Measurements from ENCODE around the gene TBX21. TPM values are rescaled to one million over a fixed set of nuclear protein-coding genes. Genes with fewer than 3 reads are reported as not detected.

Gene TBX21
- total RNA-seq, 2 experiments from 2014 or later, result 73.4 to 76.8 TPM

DNA sequence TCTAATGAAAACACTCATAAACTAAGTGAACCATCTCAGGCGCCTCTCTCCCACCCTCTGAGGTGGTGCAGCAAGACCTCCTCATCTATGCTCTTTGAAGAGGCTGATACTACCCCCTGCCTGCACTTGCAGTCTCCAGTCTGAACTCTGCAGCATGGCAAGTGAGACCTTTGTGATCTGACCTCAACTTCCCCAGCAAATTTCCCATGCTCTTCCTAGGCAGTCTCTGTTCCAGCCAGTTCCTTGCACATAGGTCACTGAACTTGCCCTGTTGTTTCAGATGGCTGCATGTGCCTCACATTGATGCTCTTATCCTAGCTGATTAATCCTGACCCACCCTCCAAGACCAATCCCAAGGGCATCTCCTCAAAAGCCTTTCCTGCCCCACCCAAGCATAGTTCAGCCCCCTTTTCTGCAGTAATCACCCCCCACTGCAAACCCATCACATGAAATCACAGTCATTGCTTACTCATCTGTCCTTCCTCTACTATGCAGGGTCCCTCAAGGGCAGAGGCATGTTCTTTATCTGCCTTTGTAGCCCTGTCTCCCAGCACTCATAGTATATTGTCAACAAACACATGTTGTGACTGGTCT is 42.0 kb downstream of the TBX21 start:
- Mint-ChIP-seq H3K27ac (no peak overlapping the region), H3K4me3 (no peak overlapping the region), H3K4me1 (no peaks in the 10 kb centered on the region), H3K36me3 (ENCODE audit: low read depth) (no peaks in the 10 kb centered on the region), H3K27me3 (peaks cover 35% of the 10 kb centered on the region), H3K9me3 (ENCODE audit: low read depth) (peaks cover 4% of the 10 kb centered on the region)
- ChIA-PET CTCF (interaction anchor here (0.8 to 1.9 kb wide), 5 partner anchors 9 to 87 kb away, joined by 3 to 6 read pairs (median 3); no protein-coding TSS in a partner anchor), POLR2A (no interaction called here)
- ATAC-seq, result no peak
- no peak for DNase-seq
- intact Hi-C loops (cut with DNase I, micrococcal nuclease), result no loop called here

DNA sequence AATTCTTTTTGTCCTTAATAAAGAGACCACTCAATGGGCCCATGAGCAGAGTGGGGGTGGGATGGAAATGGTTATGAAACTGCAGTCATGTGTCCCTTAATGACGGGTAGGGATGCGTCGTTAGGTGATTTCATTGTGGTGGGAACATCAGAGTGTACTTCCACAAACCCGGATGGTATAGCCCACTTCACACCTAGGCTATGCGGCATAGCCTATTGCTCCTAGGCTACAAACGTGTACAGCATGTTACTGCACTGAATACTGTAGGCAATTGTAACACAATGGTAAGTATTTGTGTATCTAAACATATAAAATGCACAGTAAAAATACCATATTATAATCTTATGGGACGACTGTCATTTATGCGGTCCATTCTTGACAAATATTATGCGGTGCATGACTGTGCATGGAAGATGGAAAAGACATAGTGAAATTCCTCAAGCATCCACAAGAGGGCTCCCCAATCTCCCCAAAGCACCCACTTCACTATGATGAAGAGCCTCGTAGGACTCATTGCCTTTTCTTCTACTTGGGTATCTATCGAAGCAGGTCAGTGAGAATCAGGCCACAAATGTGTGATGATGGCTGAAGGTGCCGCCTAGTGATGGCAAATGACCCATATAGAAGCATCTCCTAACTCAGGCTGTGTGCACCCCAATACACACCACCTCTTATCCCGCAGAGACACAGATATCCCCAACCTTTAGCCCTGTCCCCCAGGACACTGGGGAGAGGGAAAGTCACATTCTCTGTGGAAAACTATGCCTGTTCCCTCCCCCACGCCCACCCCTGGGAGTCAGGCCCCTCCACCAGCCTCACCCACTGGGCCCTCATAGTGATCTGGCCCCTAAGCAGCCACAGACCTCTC is 43.5 kb downstream of the TBX21 start:
- DNase-seq (peak; percentile 54), ATAC-seq (peak; percentile 94)
- ChIA-PET POLR2A (no interaction called here), CTCF (interaction anchor here (0.6 to 1.9 kb wide), 9 partner anchors 9 to 158 kb away, joined by 3 to 6 read pairs (median 3); no protein-coding TSS in a partner anchor)
- Mint-ChIP-seq H3K4me1 (no peaks in the 10 kb centered on the region), H3K9me3 (ENCODE audit: low read depth) (no peaks in the 10 kb centered on the region), H3K27me3 (peaks cover 33% of the 10 kb centered on the region), H3K4me3 (no peak overlapping the region), H3K27ac (no peak overlapping the region), H3K36me3 (ENCODE audit: low read depth) (no peaks in the 10 kb centered on the region)
- intact Hi-C loops (cut with DNase I, micrococcal nuclease), result loop anchor here (1.0 kb wide), 2 partner anchors 14 to 26 kb away; no protein-coding TSS in a partner anchor

DNA sequence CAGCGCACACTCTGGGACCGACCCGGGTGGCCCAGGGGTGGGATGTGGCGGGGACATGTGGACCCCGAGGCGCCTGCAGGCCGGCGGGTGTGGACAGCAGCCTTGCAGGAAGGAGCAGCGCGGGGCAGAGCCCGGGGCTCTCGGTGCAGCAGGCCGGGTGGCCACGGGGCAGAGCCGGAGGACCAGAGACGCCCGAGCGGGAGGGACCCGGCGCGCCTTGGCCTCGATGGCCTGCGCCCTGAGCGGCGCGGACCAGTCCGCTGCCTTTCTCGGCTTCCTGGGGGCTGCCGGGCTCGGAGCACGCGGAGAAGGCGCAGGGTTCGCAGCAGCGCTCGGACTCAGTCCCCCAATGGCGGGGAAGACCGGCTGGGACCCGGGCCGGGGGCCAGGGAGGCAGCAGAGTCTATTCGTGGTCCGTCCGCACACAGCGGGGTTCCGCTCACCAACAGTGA is 45.2 kb downstream of the TBX21 start:
- Mint-ChIP-seq H3K27ac (no peak overlapping the region), H3K27me3 (peaks cover 35% of the 10 kb centered on the region), H3K4me1 (no peaks in the 10 kb centered on the region), H3K36me3 (ENCODE audit: low read depth) (no peaks in the 10 kb centered on the region), H3K4me3 (no peak overlapping the region), H3K9me3 (ENCODE audit: low read depth) (no peaks in the 10 kb centered on the region)
- ATAC-seq (no peak), DNase-seq (no peak)
- CTCF ChIA-PET, result interaction anchor here (0.6 to 1.0 kb wide), 3 partner anchors 45 to 129 kb away, joined by 3 to 4 read pairs (median 3); partner anchors contain the start of gene TBX21
- intact Hi-C loops (cut with DNase I, micrococcal nuclease), result no loop called here
- POLR2A ChIA-PET, result no interaction called here

DNA sequence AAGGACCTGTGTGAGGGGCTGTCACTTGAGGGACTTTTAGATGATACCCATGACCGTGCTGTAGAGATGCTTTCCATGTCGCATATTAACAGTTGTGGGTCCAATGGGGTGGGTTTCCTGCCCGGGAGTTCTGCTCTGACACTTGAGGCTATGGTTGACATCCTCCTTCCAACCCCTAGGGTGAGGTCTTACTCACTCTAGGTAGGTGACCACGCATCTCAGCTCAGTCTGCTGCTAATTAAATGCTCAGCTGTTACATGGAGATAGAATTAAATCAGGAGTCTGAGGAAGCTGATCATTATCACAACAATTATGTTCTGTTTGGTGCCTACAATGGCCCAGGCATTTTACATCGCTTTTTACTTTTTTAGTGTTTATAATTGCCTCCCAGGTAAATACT is 48.4 kb downstream of the TBX21 start:
- CTCF ChIA-PET, result no interaction called here
- H3K27me3 Mint-ChIP-seq, result peaks cover 30% of the 10 kb centered on the region

DNA sequence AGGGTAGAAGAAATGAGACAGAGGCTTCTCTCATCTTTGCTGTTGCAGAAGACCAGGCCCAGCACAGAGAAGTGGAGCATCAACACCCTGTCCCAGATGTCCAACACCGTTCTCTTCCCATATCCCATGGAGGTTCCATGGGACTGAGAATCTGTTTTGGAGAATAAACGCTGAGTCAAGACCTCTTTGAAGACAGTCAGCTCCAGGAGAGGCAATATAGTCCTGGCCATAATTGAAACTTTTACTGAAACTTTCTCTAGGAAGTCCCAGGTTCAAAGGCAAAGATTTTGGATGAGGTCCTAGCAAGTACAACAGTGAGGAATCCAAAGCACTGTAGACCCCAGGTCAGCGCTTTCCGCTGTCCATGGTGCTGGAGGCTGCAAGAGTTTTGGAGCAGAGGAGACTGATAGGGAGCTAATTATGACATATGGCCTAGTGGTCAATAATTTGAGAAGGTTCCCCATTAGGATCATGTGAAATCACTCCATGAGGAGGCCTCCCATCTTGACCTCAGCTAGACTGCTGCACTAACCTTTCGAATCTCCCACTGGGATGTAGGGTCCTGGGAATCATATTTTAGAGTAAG is 52.6 kb downstream of the TBX21 start:
- no peak overlapping the region for H3K4me3 Mint-ChIP-seq
- no peaks in the 10 kb centered on the region for H3K36me3 Mint-ChIP-seq (ENCODE audit: low read depth)
- no peaks in the 10 kb centered on the region for H3K9me3 Mint-ChIP-seq (ENCODE audit: low read depth)
- ATAC-seq, result no peak
- peaks cover 8% of the 10 kb centered on the region for H3K4me1 Mint-ChIP-seq
- POLR2A ChIA-PET, result no interaction called here
- peaks cover 32% of the 10 kb centered on the region for H3K27me3 Mint-ChIP-seq
- no peak overlapping the region for H3K27ac Mint-ChIP-seq
- intact Hi-C loops (cut with DNase I, micrococcal nuclease), result no loop called here
- peak; percentile 68 for DNase-seq
- CTCF ChIA-PET, result interaction anchor here (0.6 to 1.5 kb wide), 6 partner anchors 10 to 1929 kb away, joined by 3 to 4 read pairs (median 3); partner anchors contain the start of gene TBX21

More for the DNA sequence above, 48.4 kb downstream of the TBX21 start:
- Mint-ChIP-seq H3K4me1 (no peaks in the 10 kb centered on the region), H3K4me3 (no peak overlapping the region), H3K9me3 (ENCODE audit: low read depth) (no peaks in the 10 kb centered on the region), H3K27ac (no peak overlapping the region), H3K36me3 (ENCODE audit: low read depth) (no peaks in the 10 kb centered on the region)
- ATAC-seq (no peak), DNase-seq (no peak)
- intact Hi-C loops (cut with DNase I, micrococcal nuclease), result no loop called here
- POLR2A ChIA-PET, result no interaction called here

DNA sequence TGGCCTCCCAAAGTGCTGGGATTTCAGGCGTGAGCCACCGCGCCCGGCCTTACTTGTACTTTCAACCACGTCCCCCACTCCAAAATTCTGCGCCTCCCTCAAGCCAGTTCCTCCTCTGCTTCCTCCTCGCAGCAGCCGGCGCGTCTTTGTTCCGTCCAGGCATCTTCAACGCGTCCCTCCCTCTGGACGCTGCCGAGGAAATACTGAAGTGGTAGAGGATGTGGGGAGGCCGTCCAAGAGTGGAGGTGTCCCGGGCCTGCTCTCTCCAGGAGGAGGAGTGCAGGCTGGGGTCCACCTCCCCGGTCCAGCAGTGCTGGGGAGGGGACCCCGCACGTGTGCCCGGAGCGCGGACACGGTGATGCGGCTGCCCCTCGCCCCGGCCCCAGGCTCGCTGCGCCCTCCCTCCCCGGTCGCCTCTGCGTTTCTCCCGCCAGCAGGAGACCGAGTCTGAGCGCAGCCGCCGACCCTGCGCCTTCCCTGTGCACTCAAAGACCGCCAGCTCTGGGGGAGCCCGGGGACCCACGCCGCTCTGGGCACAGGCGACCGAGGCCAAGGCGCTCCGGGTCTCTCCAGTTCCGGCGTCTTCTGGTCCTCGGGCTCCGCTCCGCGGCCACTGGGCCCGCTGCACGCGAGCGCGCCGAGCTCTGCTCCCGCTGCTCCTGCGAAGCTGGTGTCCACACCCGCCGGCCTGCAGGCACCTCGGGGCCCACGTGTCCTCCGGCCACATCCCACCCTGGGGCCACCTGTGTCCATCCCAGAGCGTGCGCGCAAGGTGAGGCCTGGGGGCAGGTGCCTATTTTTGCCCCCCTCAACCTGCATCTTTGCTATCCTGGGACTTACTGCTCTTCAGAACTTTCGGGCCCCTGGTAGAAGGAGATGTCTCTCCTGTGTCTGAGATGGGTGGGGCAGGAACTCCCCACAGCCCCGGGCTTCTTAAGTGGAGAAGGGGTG is 56.9 kb downstream of the TBX21 start:
- intact Hi-C loops (cut with DNase I, micrococcal nuclease), result loop anchor here (1.0 to 5.0 kb wide), 5 partner anchors 14 to 126 kb away; no protein-coding TSS in a partner anchor

DNA sequence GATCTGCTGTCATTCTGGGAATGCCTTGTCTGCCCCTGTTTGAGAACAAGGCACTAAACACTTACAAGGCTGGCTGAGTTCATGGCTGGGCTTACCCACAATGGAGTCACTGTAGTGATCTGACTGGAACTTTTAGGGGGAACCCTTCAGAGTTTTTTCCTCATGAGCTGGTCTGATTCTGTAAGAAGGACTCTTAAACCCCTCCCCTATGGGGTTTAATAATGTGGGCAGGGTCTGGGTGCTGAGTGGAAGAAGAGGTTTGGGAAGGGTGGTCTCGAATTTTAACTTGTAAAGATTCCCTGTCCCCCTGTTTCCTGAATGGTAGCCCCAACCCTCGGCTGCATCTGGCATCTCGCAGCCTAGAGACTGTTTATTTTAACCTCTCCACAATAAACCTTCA is 58.0 kb downstream of the TBX21 start:
- H3K36me3 Mint-ChIP-seq (ENCODE audit: low read depth), result no peaks in the 10 kb centered on the region
- POLR2A ChIA-PET, result interaction anchor here (0.7 kb wide), 1 partner anchor 1567 kb away, joined by 8 read pairs; no protein-coding TSS in a partner anchor
- H3K4me3 Mint-ChIP-seq, result no peak overlapping the region
- ATAC-seq (peak; percentile 19), DNase-seq (no peak)
- H3K27ac Mint-ChIP-seq, result no peak overlapping the region
- intact Hi-C loops (cut with DNase I, micrococcal nuclease), result loop anchor here (5.0 kb wide), 2 partner anchors 34 to 49 kb away; no protein-coding TSS in a partner anchor
- no peaks in the 10 kb centered on the region for H3K9me3 Mint-ChIP-seq (ENCODE audit: low read depth)
- H3K27me3 Mint-ChIP-seq, result peaks cover 47% of the 10 kb centered on the region
- H3K4me1 Mint-ChIP-seq, result peaks cover 10% of the 10 kb centered on the region
- CTCF ChIA-PET, result interaction anchor here (0.7 to 2.2 kb wide), 9 partner anchors 11 to 723 kb away, joined by 3 to 8 read pairs (median 5); partner anchors contain the start of genes LRRC46 and MRPL10

More for the DNA sequence above, 56.9 kb downstream of the TBX21 start:
- ATAC-seq (peak; percentile 97), DNase-seq (peak; percentile 80)
- ChIA-PET CTCF (interaction anchor here (0.6 to 1.7 kb wide), 18 partner anchors 9 to 126 kb away, joined by 3 to 10 read pairs (median 4); partner anchors contain the start of genes LRRC46, MRPL10 and TBX21), POLR2A (no interaction called here)
- peaks cover 47% of the 10 kb centered on the region for H3K27me3 Mint-ChIP-seq
- H3K4me3 Mint-ChIP-seq, result peak overlapping the region; percentile 63
- no peaks in the 10 kb centered on the region for H3K36me3 Mint-ChIP-seq (ENCODE audit: low read depth)
- H3K9me3 Mint-ChIP-seq (ENCODE audit: low read depth), result no peaks in the 10 kb centered on the region
- H3K4me1 Mint-ChIP-seq, result peaks cover 10% of the 10 kb centered on the region
- H3K27ac Mint-ChIP-seq, result no peak overlapping the region

DNA sequence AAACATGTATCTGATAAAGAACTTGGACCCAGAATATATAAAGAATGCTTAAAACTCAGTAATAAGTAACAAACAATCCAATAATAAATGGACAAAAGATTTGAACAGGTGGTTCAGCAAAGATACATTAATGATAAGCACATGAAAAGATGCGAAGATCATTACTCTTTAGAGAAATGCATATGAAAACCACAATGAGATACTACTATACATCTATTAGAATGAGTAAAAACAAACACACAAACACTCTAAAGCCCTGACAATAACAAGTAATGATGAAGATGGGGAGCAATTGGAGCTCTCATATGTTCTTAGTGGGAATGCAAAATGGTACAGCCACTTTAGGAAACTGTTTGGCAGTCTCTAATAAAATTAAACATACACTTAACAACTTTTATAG is 59.4 kb downstream of the TBX21 start:
- Mint-ChIP-seq H3K27me3 (peaks cover 50% of the 10 kb centered on the region), H3K4me1 (peaks cover 10% of the 10 kb centered on the region), H3K36me3 (ENCODE audit: low read depth) (no peaks in the 10 kb centered on the region), H3K27ac (no peak overlapping the region), H3K4me3 (no peak overlapping the region), H3K9me3 (ENCODE audit: low read depth) (no peaks in the 10 kb centered on the region)
- DNase-seq (no peak), ATAC-seq (no peak)
- intact Hi-C loops (cut with DNase I, micrococcal nuclease), result loop anchor here (5.0 kb wide), 2 partner anchors 35 to 50 kb away; no protein-coding TSS in a partner anchor
- CTCF ChIA-PET, result interaction anchor here (1.2 to 2.2 kb wide), 5 partner anchors 9 to 129 kb away, joined by 3 to 8 read pairs (median 5); no protein-coding TSS in a partner anchor
- POLR2A ChIA-PET, result no interaction called here

DNA sequence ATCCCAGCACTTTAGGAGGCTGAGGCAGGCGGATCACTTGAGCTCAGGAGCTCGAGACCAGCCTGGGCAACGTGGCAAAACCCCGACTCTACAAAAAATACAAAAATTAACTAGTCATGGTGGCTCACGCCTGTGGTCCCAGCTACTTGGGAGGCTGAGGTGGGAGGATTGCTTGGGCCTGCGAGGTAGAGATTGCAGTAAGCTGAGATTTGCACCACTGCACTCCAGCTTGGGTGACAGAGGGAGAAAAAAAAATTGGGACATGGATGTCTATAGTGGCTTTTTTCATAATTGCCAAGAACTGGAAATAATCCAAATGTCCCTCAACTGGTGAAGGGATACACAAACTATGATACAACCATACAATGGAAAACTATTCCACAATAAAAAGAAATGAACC is 59.9 kb downstream of the TBX21 start:
- intact Hi-C loops (cut with DNase I, micrococcal nuclease), result loop anchor here (5.0 kb wide), 2 partner anchors 36 to 51 kb away; no protein-coding TSS in a partner anchor

More for the DNA sequence above, 59.9 kb downstream of the TBX21 start:
- CTCF ChIA-PET, result interaction anchor here (0.7 to 2.2 kb wide), 4 partner anchors 9 to 95 kb away, joined by 3 to 8 read pairs (median 4); no protein-coding TSS in a partner anchor
- POLR2A ChIA-PET, result no interaction called here
- H3K4me3 Mint-ChIP-seq, result no peak overlapping the region
- ATAC-seq, result no peak
- no peak overlapping the region for H3K27ac Mint-ChIP-seq
- no peaks in the 10 kb centered on the region for H3K36me3 Mint-ChIP-seq (ENCODE audit: low read depth)
- H3K9me3 Mint-ChIP-seq (ENCODE audit: low read depth), result no peaks in the 10 kb centered on the region
- H3K27me3 Mint-ChIP-seq, result peaks cover 48% of the 10 kb centered on the region
- peaks cover 10% of the 10 kb centered on the region for H3K4me1 Mint-ChIP-seq
- no peak for DNase-seq

Data from activated CD4-positive, alpha-beta T cell treated with anti-CD3 and anti-CD28 coated beads for 36 hours (primary cell).